H1 (cell line): Measurements from ENCODE around the gene P2RY14. TPM values are rescaled to one million over a fixed set of nuclear protein-coding genes. Genes with fewer than 3 reads are reported as not detected.

Experiments used
- CTCF ChIA-PET: fragments of 300-600 bp; sonication (Branson Sonifier 250); formaldehyde crosslinking; loops from one replicate; lab custom pipeline; 2021; ENCODE audit not compliant: partially characterized antibody; lab: Charles Lee
- POLR2A ChIA-PET: fragments of 300-600 bp; sonication (Branson Sonifier 250); formaldehyde crosslinking; loops from one replicate; lab custom pipeline; 2021; ENCODE audit warnings: inconsistent platforms; ENCODE audit not compliant: partially characterized antibody; lab: Charles Lee
- DNase-seq, 2 experiments: peaks; one replicate each; pipeline versions ENCODE4 v3.0.0 to v3.0.0-alpha.2; 2010 to 2022; ENCODE audit warnings: low spot score in 2 of 2, low read depth in 1 of 2, mixed read lengths in 1 of 2
- FAIRE-seq: peaks from 2 replicates; lab custom pipeline; 2011; peaks lifted over from hg19 to GRCh38; lab: Jason Lieb, UNC
- H2AFZ ChIP-seq: 2 replicates; pipeline ENCODE4 v1.8.1; 2012; ENCODE audit warnings: low read length, inconsistent platforms
- H2AK5ac ChIP-seq: 2 replicates; pipeline ENCODE4 v1.6.1; 2013; ENCODE audit warnings: low read depth, low read length
- H2BK120ac ChIP-seq: replicated peaks from 2 replicates; pipeline ENCODE3; 2013; ENCODE audit warnings: low read depth, low read length, inconsistent platforms
- H2BK12ac ChIP-seq: 2 replicates; pipeline ENCODE4 v1.6.1; 2013; ENCODE audit warnings: low read depth, low read length
- H2BK15ac ChIP-seq: 2 replicates; pipeline ENCODE4 v1.6.1; 2013; ENCODE audit warnings: low read length
- H2BK20ac ChIP-seq: 2 replicates; pipeline ENCODE4 v1.6.1; 2013; ENCODE audit warnings: low read length
- H2BK5ac ChIP-seq: 2 replicates; pipeline ENCODE4 v1.6.1; 2013; ENCODE audit warnings: low read depth, low read length
- H3K14ac ChIP-seq: 2 replicates; pipeline ENCODE4 v1.6.1; 2013; ENCODE audit warnings: inconsistent platforms; ENCODE audit not compliant: insufficient read length
- H3K18ac ChIP-seq: 2 replicates; pipeline ENCODE4 v1.6.1; 2013; ENCODE audit warnings: low read length; ENCODE audit errors: extremely low read depth
- H3K23ac ChIP-seq: 2 replicates; pipeline ENCODE4 v1.6.1; 2013; ENCODE audit warnings: inconsistent platforms; ENCODE audit not compliant: insufficient read length
- H3K23me2 ChIP-seq: 2 replicates; pipeline ENCODE4 v1.6.1; 2013; ENCODE audit warnings: low read depth, low read length
- H3K27ac ChIP-seq: 2 replicates; pipeline ENCODE4 v1.6.1; 2011; ENCODE audit warnings: low read depth, low read length, inconsistent platforms
- H3K27me3 ChIP-seq, 4 experiments: replicated peaks in 1 of 4; 1 replicate in 1 of 4; 2 replicates in 3 of 4; pipeline versions ENCODE4 v1.6.1 to v1.8.1; 2011 to 2013; ENCODE audit warnings: low read length in 3 of 4, mild to moderate bottlenecking in 3 of 4, inconsistent platforms in 2 of 4, mixed read lengths in 2 of 4, moderate library complexity in 1 of 4; ENCODE audit not compliant: control insufficient read depth in 3 of 4, insufficient read depth in 3 of 4; ENCODE audit errors: extremely low read depth in 1 of 4
- H3K36me3 ChIP-seq, 4 experiments: 2 replicates each; pipeline versions ENCODE4 v1.6.1 to v1.8.1; 2011 to 2013; ENCODE audit warnings: mild to moderate bottlenecking in 4 of 4, low read length in 3 of 4, moderate library complexity in 2 of 4, control low read depth in 1 of 4, inconsistent platforms in 1 of 4; ENCODE audit not compliant: insufficient read depth in 4 of 4, control insufficient read depth in 2 of 4
- H3K4ac ChIP-seq: replicated peaks from 2 replicates; pipeline ENCODE3; 2013; ENCODE audit warnings: low read length, low read depth, mixed read lengths, inconsistent platforms; ENCODE audit not compliant: insufficient read length
- H3K4me1 ChIP-seq, 4 experiments: replicated peaks in 1 of 4; 1 replicate in 1 of 4; 2 replicates in 3 of 4; pipeline versions ENCODE4 v1.6.1 to v1.8.1; 2011 to 2013; ENCODE audit warnings: low read length in 3 of 4, inconsistent platforms in 2 of 4, mixed read lengths in 1 of 4; ENCODE audit not compliant: insufficient read depth in 4 of 4, control insufficient read depth in 3 of 4
- H3K4me2 ChIP-seq, 2 experiments: 2 replicates each; pipeline versions ENCODE4 v1.6.1 to v1.8.1; 2011 to 2013; ENCODE audit warnings: low read depth in 2 of 2, low read length in 2 of 2, control low read depth in 1 of 2, inconsistent platforms in 1 of 2, mild to moderate bottlenecking in 1 of 2; ENCODE audit not compliant: insufficient read depth in 1 of 2
- H3K4me3 ChIP-seq, 4 experiments: fragments of 200-600, 300-600 bp in 1 of 4; sonication (generic), shearing (Covaris generic), sonication (Bioruptor Twin) in 1 of 4; 2 replicates each; pipeline versions ENCODE4 v1.5.1 to v1.8.1; 2011 to 2016; ENCODE audit warnings: low read length in 4 of 4, low read depth in 3 of 4, control low read depth in 2 of 4, inconsistent platforms in 2 of 4, mild to moderate bottlenecking in 2 of 4, mixed read lengths in 1 of 4, moderate library complexity in 1 of 4; ENCODE audit not compliant: insufficient read depth in 2 of 4; ENCODE audit errors: extremely low read depth in 1 of 4
- H3K56ac ChIP-seq: replicated peaks from 2 replicates; pipeline ENCODE3; 2013; ENCODE audit warnings: low read depth, mild to moderate bottlenecking, mixed read lengths, low read length, inconsistent platforms; ENCODE audit not compliant: insufficient read length
- H3K79me1 ChIP-seq: 2 replicates; pipeline ENCODE4 v1.6.1; 2013; ENCODE audit warnings: low read depth, low read length, control low read depth
- H3K79me2 ChIP-seq, 2 experiments: 2 replicates each; pipeline versions ENCODE4 v1.6.1 to v1.8.1; 2012 to 2013; ENCODE audit warnings: low read length in 2 of 2, mild to moderate bottlenecking in 2 of 2, inconsistent platforms in 1 of 2; ENCODE audit not compliant: insufficient read depth in 2 of 2, control insufficient read depth in 1 of 2
- H3K9ac ChIP-seq, 4 experiments: replicated peaks in 1 of 4; 1 replicate in 1 of 4; 2 replicates in 3 of 4; pipeline versions ENCODE4 v1.6.1 to v1.8.1; 2011 to 2013; ENCODE audit warnings: low read depth in 3 of 4, low read length in 3 of 4, control low read depth in 2 of 4, mild to moderate bottlenecking in 2 of 4, moderate library complexity in 2 of 4, inconsistent platforms in 1 of 4; ENCODE audit errors: extremely low read depth in 1 of 4
- H3K9me3 ChIP-seq, 2 experiments: 2 replicates each; pipeline versions ENCODE4 v1.6.1 to v1.8.1; 2012 to 2013; ENCODE audit warnings: mild to moderate bottlenecking in 2 of 2, moderate library complexity in 2 of 2, control low read depth in 1 of 2, inconsistent platforms in 1 of 2, low read depth in 1 of 2, low read length in 1 of 2, mixed read lengths in 1 of 2; ENCODE audit not compliant: insufficient read depth in 2 of 2
- H4K20me1 ChIP-seq, 2 experiments: replicated peaks in 1 of 2; 2 replicates each; pipeline versions ENCODE3 to v1.8.1; 2011 to 2013; ENCODE audit warnings: inconsistent platforms in 2 of 2, low read length in 2 of 2, mild to moderate bottlenecking in 1 of 2; ENCODE audit not compliant: insufficient read depth in 2 of 2, control insufficient read depth in 1 of 2
- H4K5ac ChIP-seq: 2 replicates; pipeline ENCODE4 v1.6.1; 2013; ENCODE audit warnings: low read length, low read depth, mixed read lengths, inconsistent platforms; ENCODE audit not compliant: insufficient read length
- H4K8ac ChIP-seq: 2 replicates; pipeline ENCODE4 v1.8.0; 2013; ENCODE audit warnings: mild to moderate bottlenecking, moderate library complexity, low read length, inconsistent platforms; ENCODE audit not compliant: insufficient read depth; ENCODE audit errors: extremely low read depth
- H4K91ac ChIP-seq: replicated peaks from 2 replicates; pipeline ENCODE3; 2013; ENCODE audit warnings: low read length, mixed read lengths, inconsistent platforms; ENCODE audit not compliant: insufficient read length
- CBX8 ChIP-seq: fragments of 300-800, 300-1000 bp; sonication (generic); IDR thresholded peaks from 2 replicates; pipeline ENCODE4 v1.7.1; 2016; ENCODE audit warnings: low read depth, low read length, borderline replicate concordance
- CHD2 ChIP-seq: IDR thresholded peaks from 2 replicates; pipeline ENCODE4 v1.6.1; 2012; ENCODE audit warnings: low read length, improper control_type of control experiment
- CREB1 ChIP-seq: IDR thresholded peaks from 2 replicates; pipeline ENCODE4 v1.6.1; 2012; ENCODE audit warnings: inconsistent platforms
- EZH2 ChIP-seq: fragments of 200-600 bp; sonication (generic); IDR thresholded peaks from 2 replicates; pipeline ENCODE4 v1.7.1; 2012; ENCODE audit warnings: low read depth, mild to moderate bottlenecking, moderate library complexity, low read length, inconsistent platforms; ENCODE audit not compliant: severe bottlenecking
- RAD21 ChIP-seq, 2 experiments: IDR thresholded peaks in 1 of 2; conservative IDR thresholded peaks in 1 of 2; 2 replicates each; pipeline ENCODE4 v1.6.1; 2011; ENCODE audit warnings: low read depth in 2 of 2, low read length in 2 of 2, improper control_type of control experiment in 1 of 2, inconsistent platforms in 1 of 2, mild to moderate bottlenecking in 1 of 2, moderate library complexity in 1 of 2
- SIRT6 ChIP-seq: IDR thresholded peaks from one replicate; pipeline ENCODE4 v1.7.1; 2012; ENCODE audit warnings: low read length, inconsistent platforms
- TAF1 ChIP-seq: IDR thresholded peaks from 2 replicates; pipeline ENCODE4 v1.6.1; 2011; ENCODE audit warnings: mild to moderate bottlenecking, low read depth, low read length
- TEAD4 ChIP-seq: IDR thresholded peaks from 2 replicates; pipeline ENCODE4 v1.6.1; 2012; ENCODE audit warnings: low read depth, low read length, inconsistent platforms, mixed read lengths
- WGBS, 2 experiments: shearing (Covaris generic) in 1 of 2; methylation state at CpG; one replicate each; pipeline versions ENCODE4 v1.1.6 to v1.1.7; 2013 to 2015; ENCODE audit warnings: low lambda C conversion rate in 2 of 2, mixed read lengths in 2 of 2, inconsistent platforms in 1 of 2, low coverage in 1 of 2, missing lambda C conversion rate in 1 of 2; ENCODE audit not compliant: insufficient replicate concordance in 2 of 2, insufficient coverage in 1 of 2, insufficient read length in 1 of 2; ENCODE audit errors: extremely low coverage in 1 of 2, missing lambda C conversion rate in 1 of 2; 5-methylcytosine and 5-hydroxymethylcytosine counted together
- polyA plus RNA-seq, 7 experiments: library from polyadenylated mRNA; depleted of rRNA in 3 of 7; stranded (reverse) in 5 of 7; unstranded in 2 of 7; fragments of >200 nt in 5 of 7; fragments of 200-250 nt in 2 of 7; gene quantifications; 1 replicate in 5 of 7; 2 replicates in 1 of 7; 4 replicates in 1 of 7; pipeline versions ENCODE4 v1.2.1 to v1.2.3, GENCODE V29; 2011 to 2013; ENCODE audit warnings: missing spikeins in 2 of 7, mixed read lengths in 2 of 7
- total RNA-seq: library from RNA; stranded (reverse); fragmentation: NEBNext Ultra II Directional; extraction: Animal tissue kit (Norgen Biotek cat#: 25700); gene quantifications from 2 replicates; pipeline ENCODE4 v1.2.1, GENCODE V29; 2021
- TF ChIP-seq, protein P1 (sequence below): IDR thresholded peaks from 2 replicates; pipeline ENCODE4 v1.6.1; 2012; ENCODE audit warnings: inconsistent platforms

The P2RY14 gene
- total and polyA plus RNA-seq, 2 of the 8 experiments (the other 6 are each of a cell fraction or from before 2014, with no cell fraction given), result not detected

DNA sequence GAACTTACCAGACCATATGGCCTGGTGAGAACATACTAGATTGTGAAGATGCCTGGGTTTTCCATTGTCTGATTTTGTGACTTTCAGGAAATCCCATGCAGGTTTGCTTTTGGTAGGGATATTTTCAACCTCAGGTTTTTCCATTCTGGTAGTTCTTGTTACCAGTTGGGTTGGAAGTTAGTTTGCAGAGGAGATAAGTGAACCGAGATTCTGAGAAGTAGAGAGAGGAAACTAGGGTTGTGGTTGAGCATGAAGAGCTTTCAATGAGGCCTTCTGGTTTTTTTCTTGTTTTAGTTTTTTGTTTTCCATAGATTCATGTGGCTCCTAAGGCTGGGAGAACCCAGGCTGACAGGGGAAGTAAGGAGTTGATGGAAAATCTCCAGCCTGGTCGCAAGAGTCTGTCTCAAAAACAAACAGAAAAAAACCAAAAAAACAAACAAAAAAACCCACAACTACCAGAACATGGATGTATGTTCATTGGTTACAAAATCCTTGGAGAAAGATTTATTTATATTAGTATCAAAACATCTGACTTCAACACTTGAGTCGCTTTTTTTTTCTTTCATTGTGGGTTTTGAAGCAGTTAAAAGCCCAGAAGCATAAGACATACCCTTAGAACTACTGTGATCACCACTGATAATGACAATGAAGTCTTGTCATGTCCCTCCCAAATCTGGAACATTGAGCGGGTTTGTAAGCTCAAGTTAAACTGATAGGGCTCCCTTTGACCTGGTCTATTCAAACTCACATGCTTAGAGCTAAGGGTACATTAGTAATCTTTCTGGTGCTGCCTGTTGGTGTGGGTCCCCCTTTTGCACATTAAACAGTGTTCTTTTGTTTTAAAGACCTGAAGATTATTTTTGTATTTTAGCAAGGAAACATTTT, 78.5 kb downstream of the P2RY14 start:
- Histone ChIP-seq H4K91ac (no peak overlapping the region), H2BK20ac (no peak overlapping the region), H3K23ac (no peak overlapping the region), H3K9ac (no peak overlapping the region), H3K23me2 (no peaks in the 10 kb centered on the region), H4K20me1 (no peaks in the 10 kb centered on the region), H3K79me2 (no peaks in the 10 kb centered on the region), H2BK15ac (no peak overlapping the region), H3K4ac (no peak overlapping the region), H4K8ac (no peak overlapping the region), H3K4me1 (no peaks in the 10 kb centered on the region), H3K9me3 (no peaks in the 10 kb centered on the region), H2BK5ac (no peak overlapping the region), H3K79me1 (no peaks in the 10 kb centered on the region), H2BK120ac (no peak overlapping the region), H3K27ac (no peak overlapping the region), H3K36me3 (no peaks in the 10 kb centered on the region), H3K4me2 (no peak overlapping the region), H3K56ac (no peak overlapping the region), H2AK5ac (no peak overlapping the region), H3K4me3 (no peak overlapping the region), H2AFZ (no peak overlapping the region), H3K18ac (no peak overlapping the region), H3K27me3 (no peaks in the 10 kb centered on the region), H4K5ac (no peak overlapping the region), H2BK12ac (no peak overlapping the region), H3K14ac (no peak overlapping the region)
- TF ChIP-seq SIRT6 (no peak), CBX8 (no peak), TEAD4 (no peak), RAD21 (IDR thresholded peaks at IDR 0.05 in 1 of 2, conservative IDR thresholded peaks at IDR 0.05 in 1 of 2; ENCODE audit: low read depth in 2 of 2, low read length in 2 of 2) (no peak), EZH2 (no peak), CREB1 (no peak), CHD2 (no peak), TAF1 (no peak)
- TF ChIP-seq, protein P1, sequence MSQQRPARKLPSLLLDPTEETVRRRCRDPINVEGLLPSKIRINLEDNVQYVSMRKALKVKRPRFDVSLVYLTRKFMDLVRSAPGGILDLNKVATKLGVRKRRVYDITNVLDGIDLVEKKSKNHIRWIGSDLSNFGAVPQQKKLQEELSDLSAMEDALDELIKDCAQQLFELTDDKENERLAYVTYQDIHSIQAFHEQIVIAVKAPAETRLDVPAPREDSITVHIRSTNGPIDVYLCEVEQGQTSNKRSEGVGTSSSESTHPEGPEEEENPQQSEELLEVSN, result no peak
- 69% methylated on average over 4 of the region's 4 CpGs; no CpG with 5 or more reads in 1 of the 2 experiments for whole genome bisulfite sequencing, 2 experiments
- ChIA-PET CTCF (interaction anchor here (1.0 to 1.3 kb wide), 2 partner anchors 13 to 28 kb away, joined by 4 read pairs; no protein-coding TSS in a partner anchor), POLR2A (no interaction called here)
- DNase-seq (no peak), FAIRE-seq (no peak)
